SU-DHL-6 (cell line): ENCODE measurements around the gene FBXW2.

Source experiments
- EZH2phosphoT487 ChIP-seq: fragments of 200-600 bp; sonication (generic), shearing (Covaris generic); conservative IDR thresholded peaks from 2 replicates; pipeline ENCODE4 v1.6.1; 2018; ENCODE audit warnings: mild to moderate bottlenecking, antibody characterized with exemption, low read length, moderate library complexity, mixed read lengths
- TF ChIP-seq, protein P1 (sequence below): fragments of 200-600 bp; sonication (generic); IDR thresholded peaks from one replicate; pipeline ENCODE4 v1.5.1; 2017; ENCODE audit warnings: antibody characterized with exemption, mild to moderate bottlenecking, low read length, moderate library complexity; ENCODE audit not compliant: insufficient read depth, poor library complexity, severe bottlenecking

DNA sequence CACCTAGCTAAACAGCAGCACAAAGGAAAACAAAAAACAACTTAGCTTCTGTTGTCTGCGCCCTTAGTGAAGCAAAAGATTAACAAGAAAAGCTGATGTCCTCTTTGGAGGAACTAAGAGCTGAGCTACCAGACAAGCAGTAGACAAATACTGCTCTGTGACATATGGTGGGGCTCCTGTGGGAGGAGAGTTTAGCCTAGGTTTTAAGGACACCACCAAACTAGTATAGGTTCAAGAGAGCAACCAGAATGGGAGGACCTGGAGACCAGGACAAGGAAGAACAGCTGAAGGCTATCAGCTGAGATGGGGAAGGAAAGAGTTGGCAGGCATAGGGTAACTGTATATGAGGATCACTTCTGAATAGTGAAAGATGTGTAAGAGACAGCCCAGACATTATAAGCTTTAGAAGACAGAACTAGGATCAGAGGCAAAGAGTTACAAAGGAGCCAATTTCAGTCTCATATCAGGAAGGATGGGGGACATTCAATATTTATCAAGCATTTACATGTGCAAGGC is 27.2 kb downstream of the FBXW2 start:
- TF ChIP-seq, protein P1, sequence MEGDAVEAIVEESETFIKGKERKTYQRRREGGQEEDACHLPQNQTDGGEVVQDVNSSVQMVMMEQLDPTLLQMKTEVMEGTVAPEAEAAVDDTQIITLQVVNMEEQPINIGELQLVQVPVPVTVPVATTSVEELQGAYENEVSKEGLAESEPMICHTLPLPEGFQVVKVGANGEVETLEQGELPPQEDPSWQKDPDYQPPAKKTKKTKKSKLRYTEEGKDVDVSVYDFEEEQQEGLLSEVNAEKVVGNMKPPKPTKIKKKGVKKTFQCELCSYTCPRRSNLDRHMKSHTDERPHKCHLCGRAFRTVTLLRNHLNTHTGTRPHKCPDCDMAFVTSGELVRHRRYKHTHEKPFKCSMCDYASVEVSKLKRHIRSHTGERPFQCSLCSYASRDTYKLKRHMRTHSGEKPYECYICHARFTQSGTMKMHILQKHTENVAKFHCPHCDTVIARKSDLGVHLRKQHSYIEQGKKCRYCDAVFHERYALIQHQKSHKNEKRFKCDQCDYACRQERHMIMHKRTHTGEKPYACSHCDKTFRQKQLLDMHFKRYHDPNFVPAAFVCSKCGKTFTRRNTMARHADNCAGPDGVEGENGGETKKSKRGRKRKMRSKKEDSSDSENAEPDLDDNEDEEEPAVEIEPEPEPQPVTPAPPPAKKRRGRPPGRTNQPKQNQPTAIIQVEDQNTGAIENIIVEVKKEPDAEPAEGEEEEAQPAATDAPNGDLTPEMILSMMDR = no peak
- no peak for TF ChIP-seq EZH2phosphoT487
